Kidney (tissue), 14 donors: Measurements from ENCODE around the gene ROS1. TPM values are rescaled to one million over a fixed set of nuclear protein-coding genes. Genes with fewer than 3 reads are reported as not detected.
A peak's percentile ranks its signal among the peaks of the same experiment; 100 is the strongest.

Source experiments
- DNase-seq, 5 donors: peaks; one replicate each; pipeline ENCODE4 v3.0.0-alpha.2; 2013 to 2020
- FAIRE-seq: peaks from 2 replicates; lab custom pipeline; 2012; peaks lifted over from hg19 to GRCh38; lab: Jason Lieb, UNC
- H3K27ac ChIP-seq, 2 donors: one replicate each; pipeline ENCODE4 v1.7.0; 2013; ENCODE audit warnings: low read depth in 2 of 2, low read length in 2 of 2, inconsistent platforms in 1 of 2
- H3K27me3 ChIP-seq: one replicate; pipeline ENCODE4 v1.7.1; 2013; ENCODE audit warnings: low read length, inconsistent platforms; ENCODE audit not compliant: control insufficient read depth, insufficient read depth
- H3K36me3 ChIP-seq, 3 donors: one replicate each; pipeline versions ENCODE4 v1.7.0 to v1.7.1; 2013; ENCODE audit warnings: low read length in 3 of 3, control low read depth in 1 of 3, inconsistent platforms in 1 of 3; ENCODE audit not compliant: insufficient read depth in 3 of 3, control insufficient read depth in 2 of 3
- H3K4me1 ChIP-seq, 3 donors: one replicate each; pipeline versions ENCODE4 v1.7.0 to v1.7.1; 2013; ENCODE audit warnings: low read length in 3 of 3, inconsistent platforms in 1 of 3, low read depth in 1 of 3; ENCODE audit not compliant: control insufficient read depth in 2 of 3, insufficient read depth in 2 of 3
- H3K4me3 ChIP-seq, 3 donors: one replicate each; pipeline versions ENCODE4 v1.7.0 to v1.8.1; 2013; ENCODE audit warnings: low read length in 3 of 3, control low read depth in 1 of 3, inconsistent platforms in 1 of 3
- H3K9ac ChIP-seq, 3 donors: one replicate each; pipeline versions ENCODE4 v1.7.0 to v1.7.1; 2013; ENCODE audit warnings: low read length in 3 of 3, control low read depth in 1 of 3, inconsistent platforms in 1 of 3
- H3K9me3 ChIP-seq, 3 donors: one replicate each; pipeline versions ENCODE4 v1.7.0 to v1.7.1; 2013; ENCODE audit warnings: low read length in 3 of 3, control low read depth in 1 of 3, inconsistent platforms in 1 of 3; ENCODE audit not compliant: control insufficient read depth in 2 of 3, insufficient read depth in 1 of 3
- CTCF ChIP-seq: IDR thresholded peaks from 3 replicates; pipeline ENCODE4 v1.5.1; 2012; ENCODE audit warnings: mild to moderate bottlenecking, moderate library complexity, borderline replicate concordance; ENCODE audit not compliant: insufficient read depth; ENCODE audit errors: extremely low read depth
- intact Hi-C: fragments of 100-400 bp; cut with DNase I; formaldehyde crosslinking; loops from one replicate; pipeline ENCODE4 v1.11.1; 2022
- polyA plus RNA-seq: library from polyadenylated mRNA; stranded (reverse); fragments of 350-450 nt; fragmentation: Illumina TruSeq; extraction: RNeasy Lipid Tissue Mini Kit (QIAGEN cat#74804); gene quantifications from one replicate; pipeline ENCODE4 v1.2.3, GENCODE V29; 2014; ENCODE audit warnings: low read depth, low replicate concordance; ENCODE audit not compliant: insufficient read depth
- total RNA-seq: library from RNA; stranded (reverse); fragmentation: NEBNext Ultra II Directional; extraction: Animal tissue kit (Norgen Biotek cat#: 25700); gene quantifications from one replicate; pipeline ENCODE4 v1.2.1, GENCODE V29; 2021
- donor health status: control.
- donor health status: control.
- donor health status: control.
- donor health status: control.
- donor health status: control.
- donor health status: DM: yes; HTN: yes; CAD: no.
- donor health status: Normal renal cell carcinoma (clear cell type).

Gene ROS1
- total and polyA plus RNA-seq, 2 donors from 2014 or later, result 0.04 to 0.19 TPM

GRCh38 chr6:117327149-117328004 lies 98.4 kb downstream of the ROS1 start:
- no peaks in the 10 kb centered on the region for H3K36me3 ChIP-seq
- no peaks in the 10 kb centered on the region for H3K9me3 ChIP-seq
- no peak overlapping the region for H3K27ac ChIP-seq
- intact Hi-C loops, result no loop called here
- TF ChIP-seq CTCF, result no peak
- no peak for FAIRE-seq
- H3K27me3 ChIP-seq, result no peaks in the 10 kb centered on the region
- H3K4me1 ChIP-seq, result no peaks in the 10 kb centered on the region
- no peak for DNase-seq
- H3K9ac ChIP-seq, result no peak overlapping the region
- no peak overlapping the region for H3K4me3 ChIP-seq

GRCh38 chr6:117326396-117326795 lies 99.3 kb downstream of the ROS1 start:
- no peak for TF ChIP-seq CTCF
- H3K27me3 ChIP-seq, result no peaks in the 10 kb centered on the region
- no peak overlapping the region for H3K27ac ChIP-seq
- no peaks in the 10 kb centered on the region for H3K36me3 ChIP-seq
- no peak overlapping the region for H3K9ac ChIP-seq
- no peak for DNase-seq
- no peak for FAIRE-seq
- no peak overlapping the region for H3K4me3 ChIP-seq
- H3K4me1 ChIP-seq, result no peaks in the 10 kb centered on the region
- H3K9me3 ChIP-seq, result no peaks in the 10 kb centered on the region
- intact Hi-C loops, result no loop called here

GRCh38 chr6:117317261-117317660 lies 108.5 kb downstream of the ROS1 start:
- intact Hi-C loops, result no loop called here
- H3K9me3 ChIP-seq, result no peaks in the 10 kb centered on the region
- no peak overlapping the region for H3K27ac ChIP-seq
- H3K9ac ChIP-seq, result no peak overlapping the region
- peak; percentile 33 for TF ChIP-seq CTCF
- no peaks in the 10 kb centered on the region for H3K27me3 ChIP-seq
- H3K36me3 ChIP-seq, result no peaks in the 10 kb centered on the region
- DNase-seq (peak in 1 of 5 donors; percentile 17), FAIRE-seq (no peak)
- no peaks in the 10 kb centered on the region for H3K4me1 ChIP-seq
- H3K4me3 ChIP-seq, result no peak overlapping the region
